NCI-H446 treated with DMSO at 0.1 percent for 48 hours (cell line): ENCODE data around the gene TRIM41.

Experiments
- DNase-seq: peaks from one replicate; lab custom pipeline; 2025; lab: John Stamatoyannopoulos, UW

TRIM41 gene

GRCh38 chr5:181233088-181233800, 10.2 kb downstream of the TRIM41 start:
- no peak for DNase-seq

GRCh38 chr5:181233801-181234454, 10.8 kb downstream of the TRIM41 start:
- no peak for DNase-seq

DNA sequence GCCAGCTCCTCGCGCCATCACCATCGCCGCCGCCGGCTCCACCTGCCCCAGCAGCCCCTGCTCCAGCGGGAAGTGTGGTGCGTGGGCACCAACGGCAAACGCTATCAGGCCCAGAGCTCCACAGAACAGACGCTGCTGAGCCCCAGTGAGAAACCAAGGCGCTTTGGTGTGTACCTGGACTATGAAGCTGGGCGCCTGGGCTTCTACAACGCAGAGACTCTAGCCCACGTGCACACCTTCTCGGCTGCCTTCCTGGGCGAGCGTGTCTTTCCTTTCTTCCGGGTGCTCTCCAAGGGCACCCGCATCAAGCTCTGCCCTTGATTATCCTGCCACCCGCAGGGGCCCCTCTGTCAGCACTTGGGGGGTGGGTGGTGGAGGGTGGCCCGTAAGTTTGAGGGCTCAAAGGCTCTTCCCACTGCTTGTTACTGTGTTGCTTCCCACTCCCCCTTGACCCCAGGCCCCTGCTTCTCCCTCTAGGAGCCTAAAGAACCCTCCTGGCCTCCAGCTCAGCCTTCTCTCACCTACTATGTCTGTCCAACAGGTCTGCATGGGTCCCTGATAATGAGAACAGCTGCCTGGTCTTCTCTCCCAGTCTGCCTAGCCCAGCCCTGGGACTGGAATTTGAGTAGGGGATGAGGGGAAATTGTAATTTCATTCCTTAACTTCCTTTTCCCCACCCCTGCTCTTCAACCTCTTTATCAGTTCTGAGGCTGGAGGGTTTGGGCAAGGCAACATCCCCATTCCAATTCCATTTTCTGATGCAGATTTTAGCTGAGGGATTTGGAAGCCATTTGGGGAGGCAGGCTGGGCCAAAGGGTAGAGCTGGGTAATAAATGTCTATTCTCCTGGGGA, 11.6 kb downstream of the TRIM41 start:
- DNase-seq, result no peak

DNA sequence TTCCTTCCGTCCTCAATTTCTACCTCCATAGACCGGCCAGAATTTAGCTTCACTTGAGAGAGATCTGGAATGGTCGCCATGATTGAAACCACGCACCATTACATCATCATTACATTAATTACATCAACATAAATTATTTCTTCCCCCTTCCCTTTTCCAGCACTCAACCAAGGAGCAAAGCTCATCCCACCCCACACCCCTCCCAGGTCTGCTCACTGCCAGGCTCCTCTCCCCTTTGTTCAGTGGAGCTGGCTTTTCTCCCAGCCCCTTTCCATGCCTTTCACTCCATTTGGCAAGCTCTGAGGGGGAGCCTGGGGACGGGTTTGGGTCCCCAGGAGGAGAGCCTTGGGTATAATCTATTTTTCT, 12.2 kb downstream of the TRIM41 start:
- DNase-seq, result no peak

DNA sequence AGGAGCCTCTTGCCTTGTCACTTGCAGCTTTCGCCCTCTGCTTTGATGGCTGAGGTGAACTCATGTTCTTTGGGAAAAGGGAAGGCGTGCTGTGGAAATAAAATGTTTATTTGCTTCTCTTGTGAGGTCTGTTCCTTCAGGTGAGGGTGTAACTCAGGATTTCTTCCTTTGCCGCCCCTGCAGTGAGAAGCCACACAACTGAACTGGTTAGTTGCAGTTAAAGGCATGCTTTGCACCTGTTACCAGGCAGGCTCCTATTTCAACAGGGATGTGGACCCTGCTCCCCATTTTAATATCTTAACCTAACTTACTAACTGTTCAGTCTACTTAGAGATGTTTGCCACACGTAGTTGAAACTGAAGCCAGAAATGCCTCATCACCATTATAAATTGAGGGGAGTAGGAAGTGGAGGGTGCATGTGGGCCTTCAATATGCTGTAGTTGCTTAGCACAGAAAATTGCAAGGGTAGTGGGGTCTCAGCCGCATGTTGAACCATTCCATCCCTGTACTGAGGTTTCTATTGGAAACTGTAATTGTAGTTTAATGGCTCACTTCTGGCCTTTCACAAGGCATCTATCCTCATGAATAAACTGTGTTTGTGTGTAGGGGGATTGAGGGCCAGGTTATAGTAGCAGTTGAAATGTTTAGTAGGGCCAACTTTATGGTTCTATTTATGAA, 12.7 kb downstream of the TRIM41 start:
- no peak for DNase-seq

GRCh38 chr5:181236471-181236870, 13.4 kb downstream of the TRIM41 start:
- DNase-seq, result no peak

DNA sequence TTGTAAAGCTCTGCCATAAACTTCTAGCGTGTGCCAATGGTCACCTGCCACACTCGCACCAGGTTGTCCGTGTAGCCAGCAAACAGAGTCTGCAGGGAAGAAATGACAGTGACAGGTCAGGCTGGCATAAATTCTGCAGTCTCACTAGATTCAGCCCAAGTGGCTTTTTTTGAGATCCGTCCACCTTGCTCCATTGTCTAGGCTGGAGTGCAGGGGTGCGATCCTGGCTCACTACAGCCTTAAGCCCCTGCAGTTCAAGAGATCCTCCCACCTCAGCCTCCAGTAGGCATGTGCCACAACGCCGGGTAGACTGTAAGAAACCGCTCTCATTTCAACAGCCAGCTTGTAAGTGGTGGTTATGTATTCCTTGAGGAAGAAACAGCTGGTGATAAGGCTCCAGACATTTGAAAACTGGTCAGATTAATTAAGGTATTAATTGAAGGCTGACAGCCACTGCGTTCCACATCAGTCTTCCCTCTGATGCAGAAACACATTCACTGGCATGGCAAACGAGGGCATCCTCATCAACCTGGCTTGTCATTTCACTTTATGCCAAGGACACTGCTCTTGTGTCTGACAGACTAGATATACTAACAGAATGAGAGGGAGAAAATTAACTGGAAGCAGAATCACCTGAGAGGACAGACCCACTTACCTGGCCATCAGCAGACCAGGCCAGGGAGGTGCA, 14.0 kb downstream of the TRIM41 start:
- DNase-seq, result no peak

DNA sequence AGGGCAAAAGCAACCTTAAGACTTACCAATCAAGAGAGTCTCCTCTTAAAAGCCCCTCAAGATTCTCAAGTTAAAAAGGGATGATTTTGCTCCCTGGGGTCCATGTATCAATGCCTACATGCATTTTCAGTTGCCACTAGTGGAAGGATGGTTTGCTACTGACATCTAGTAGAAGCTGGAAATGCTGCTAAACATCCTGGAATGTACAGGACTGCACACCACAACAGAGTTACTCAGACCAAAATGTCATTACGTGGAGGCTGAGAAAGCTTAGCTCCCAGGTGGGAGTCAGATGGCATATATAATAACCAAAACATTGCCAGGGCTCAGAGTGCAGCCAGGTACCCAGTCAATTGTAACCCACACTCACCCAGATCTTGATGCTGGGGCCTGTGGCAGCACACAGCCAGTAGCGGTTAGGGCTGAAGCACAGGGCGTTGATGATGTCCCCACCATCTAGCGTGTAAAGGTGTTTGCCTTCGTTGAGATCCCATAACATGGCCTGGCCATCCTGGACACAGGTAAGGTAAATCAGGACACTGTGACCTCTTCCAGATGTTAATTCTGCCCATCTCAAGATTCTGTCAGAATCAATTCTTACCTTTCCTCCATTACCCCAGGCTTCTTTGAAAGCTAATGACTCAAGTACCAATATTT, 14.8 kb downstream of the TRIM41 start:
- no peak for DNase-seq

DNA sequence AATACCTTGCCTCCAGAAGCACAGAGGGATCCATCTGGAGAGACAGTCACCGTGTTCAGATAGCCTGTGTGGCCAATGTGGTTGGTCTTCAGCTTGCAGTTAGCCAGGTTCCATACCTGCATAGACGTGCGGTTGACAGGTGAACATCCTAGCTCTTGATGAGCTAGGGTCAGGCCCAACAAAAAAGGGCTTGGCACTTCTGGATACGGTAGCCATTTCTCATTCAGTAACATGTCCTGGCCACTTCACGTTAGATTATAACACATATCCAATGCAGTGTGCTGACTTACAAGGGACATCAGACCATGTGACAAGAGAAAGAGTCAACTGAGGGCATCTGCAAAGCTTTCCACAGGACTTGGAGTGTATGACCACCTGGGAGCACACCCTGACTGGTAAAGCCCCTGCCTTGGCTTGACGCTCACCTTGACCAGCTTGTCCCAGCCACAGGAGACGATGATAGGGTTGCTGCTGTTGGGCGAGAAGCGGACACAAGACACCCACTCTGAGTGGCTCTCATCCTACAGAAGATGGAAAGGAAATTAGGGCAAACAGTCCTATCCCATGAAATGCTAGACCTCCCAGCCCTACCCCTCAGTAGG, 16.1 kb downstream of the TRIM41 start:
- DNase-seq, result no peak

- DNase-seq, result no peak
Observed at GRCh38 chr5:181241393-181241975, 18.4 kb downstream of the TRIM41 start.

GRCh38 chr5:181242031-181242451, 19.0 kb downstream of the TRIM41 start:
- no peak for DNase-seq

DNA sequence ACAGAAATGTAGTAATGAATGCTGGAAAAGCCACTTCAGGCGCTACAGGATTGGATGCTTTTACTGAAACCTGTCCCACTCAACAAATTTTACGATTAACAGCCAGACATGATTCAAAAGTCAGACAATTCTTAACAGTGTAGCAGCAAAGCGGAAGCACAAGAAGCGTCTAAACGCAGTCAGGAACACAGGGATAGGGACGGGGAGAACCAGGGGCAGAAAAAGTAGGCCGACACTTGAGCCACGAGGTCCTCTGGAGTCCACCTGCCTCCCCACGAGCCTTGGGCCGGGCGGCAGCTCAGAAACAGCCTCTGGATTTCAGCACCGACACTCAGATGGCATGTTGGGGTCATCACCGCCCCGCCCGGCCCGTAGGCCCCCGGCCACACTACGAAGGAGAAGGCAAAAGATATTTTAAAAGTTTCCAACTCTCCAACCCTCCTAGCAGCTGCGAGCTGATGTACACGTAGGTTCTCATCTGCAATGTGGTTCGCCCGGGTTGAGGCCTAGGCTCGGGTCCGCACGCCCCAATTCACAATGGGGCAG, 20.0 kb downstream of the TRIM41 start:
- DNase-seq, result no peak

DNA sequence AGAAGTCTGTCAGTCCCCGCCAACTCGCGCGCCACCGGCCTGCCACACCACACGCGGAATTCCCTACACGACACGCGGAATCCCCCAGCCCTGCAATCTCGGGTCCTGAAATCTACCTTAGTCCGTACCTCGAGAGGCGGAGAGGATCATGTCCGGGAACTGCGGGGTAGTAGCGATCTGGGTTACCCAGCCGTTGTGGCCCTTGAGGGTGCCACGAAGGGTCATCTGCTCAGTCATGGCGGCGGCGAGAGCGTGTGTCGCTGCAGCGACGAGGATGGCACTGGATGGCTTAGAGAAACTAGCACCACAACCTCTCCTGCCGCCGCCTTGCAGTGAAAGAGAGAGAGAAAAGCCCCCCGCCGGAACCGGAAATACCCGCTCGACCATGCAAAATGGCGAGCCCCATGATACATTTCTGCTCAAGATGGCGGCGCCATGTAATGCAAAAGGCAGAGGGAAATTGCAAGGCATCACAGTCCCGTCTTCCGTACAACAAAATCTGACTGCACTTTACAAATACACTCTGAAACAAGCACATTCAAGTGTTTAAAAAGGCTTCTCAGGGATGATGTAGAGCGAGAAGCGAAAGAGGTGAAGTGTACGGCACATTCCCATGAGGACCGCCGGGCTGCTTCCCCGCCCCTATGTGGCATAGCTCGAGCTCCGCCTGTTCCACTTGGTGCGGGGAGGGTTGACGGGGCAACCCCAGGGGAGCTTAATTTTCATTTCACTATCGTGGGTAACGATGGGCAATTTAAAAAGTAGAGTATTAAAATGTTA, 20.7 kb downstream of the TRIM41 start, which contains the start of gene RACK1:
RACK1 (minus strand) TSS at position 343 of the 780 bp plus-strand sequence; CDS start at position 237, 106 bp downstream.
- DNase-seq, result no peak

DNA sequence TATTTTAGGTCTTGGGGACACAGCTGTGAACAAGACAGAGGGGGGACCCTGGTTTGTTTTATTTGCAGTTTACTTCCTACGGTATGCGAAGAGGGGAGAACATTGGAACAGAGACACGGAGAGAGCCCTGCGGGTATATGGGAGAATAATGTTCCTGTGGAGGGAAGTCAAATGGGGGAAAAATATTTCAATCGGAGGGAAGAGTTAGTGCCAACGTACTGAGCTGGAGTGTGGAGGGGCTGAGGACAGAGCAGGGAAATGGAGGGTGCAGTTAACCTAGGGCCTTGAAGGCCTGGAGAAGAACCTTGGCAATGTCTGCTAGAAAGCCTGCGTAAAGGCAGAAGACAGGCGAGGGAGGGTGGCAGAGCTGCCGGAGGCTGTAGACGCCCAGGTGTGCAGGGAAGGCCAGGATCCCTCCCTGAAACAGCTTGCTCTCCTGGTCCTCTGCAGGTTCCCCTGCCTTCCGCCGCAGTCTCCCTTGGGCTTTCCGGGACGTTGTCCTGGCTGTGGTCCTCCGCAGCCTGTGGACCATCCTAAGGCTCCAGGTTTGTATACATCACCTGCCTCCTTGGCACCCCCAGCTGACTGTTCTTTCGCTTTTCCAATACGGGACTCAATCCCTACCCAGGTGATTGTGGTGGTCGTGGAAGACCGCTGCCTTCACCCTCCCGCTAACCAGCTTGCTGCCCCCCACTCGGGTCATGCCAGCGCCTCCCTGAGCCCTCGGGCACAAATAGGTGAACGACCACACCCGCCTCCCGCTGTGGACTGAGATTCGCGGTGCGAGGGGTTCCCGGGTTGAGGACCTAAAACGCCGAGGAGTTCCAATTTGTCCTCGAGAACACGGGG, 22.6 kb downstream of the TRIM41 start:
- DNase-seq, result no peak

- DNase-seq, result no peak
Observed at GRCh38 chr5:181246276-181247049, 23.4 kb downstream of the TRIM41 start.

GRCh38 chr5:181248277-181248676, 25.2 kb downstream of the TRIM41 start:
- DNase-seq, result no peak

GRCh38 chr5:181255276-181255675, 32.2 kb downstream of the TRIM41 start:
- no peak for DNase-seq
